ENCODE data around the gene TIMM13. TPM values are rescaled to one million over a fixed set of nuclear protein-coding genes. Genes with fewer than 3 reads are reported as not detected.

Gene TIMM13
- total and polyA plus RNA-seq, 9 of the 15 experiments (the other 6 are each of a cell fraction or from before 2014, with no cell fraction given) = 17.6 to 215 (median 71.8) TPM

- DNase-seq (ENCODE audit: extremely low read depth in 1 of 4, low spot score in 3 of 4) (peak; percentile 66 to 76 (median 72)), FAIRE-seq (no peak), ATAC-seq (peak; percentile 79)
- Histone ChIP-seq H3K4me3 (peak overlapping the region; percentile 100), H2AFZ (ENCODE audit: low read depth, low read length) (no peak overlapping the region), H3K4me2 (ENCODE audit: insufficient read depth, low read length) (peak overlapping the region; percentile 82), H3K79me2 (ENCODE audit: control insufficient read depth, insufficient read depth, low read length) (peaks cover 61% of the 10 kb centered on the region), H4K20me1 (replicated peaks; ENCODE audit: control insufficient read depth, insufficient read depth, low read length) (peaks cover 28% of the 10 kb centered on the region; the same call in 1 of the 2 replicates), H3K27me3 (ENCODE audit: control insufficient read depth in 2 of 2, insufficient read depth in 2 of 2, low read length in 2 of 2) (no peaks in the 10 kb centered on the region), H3K9me1 (ENCODE audit: control insufficient read depth, insufficient read depth, low read length) (peaks cover 17% of the 10 kb centered on the region), H3K9ac (ENCODE audit: insufficient read depth in 1 of 2, low read depth in 2 of 2, low read length in 2 of 2) (peak overlapping the region; percentile 87 to 99), H3K4me1 (replicated peaks in 1 of 2; ENCODE audit: control insufficient read depth in 2 of 2, insufficient read depth in 2 of 2, low read length in 2 of 2) (peaks cover 5 to 49% of the 10 kb centered on the region in 2 experiments; a peak in 3 of 5 replicates), H3K9me3 (replicated peaks; ENCODE audit: control insufficient read depth, insufficient read depth, low read depth, low read length) (no peaks in the 10 kb centered on the region), H3K36me3 (ENCODE audit: control insufficient read depth, insufficient read depth, low read length) (peaks cover 25% of the 10 kb centered on the region; the same call in 1 of the 3 replicates), H3K27ac (ENCODE audit: extremely low read depth, low read depth, low read length) (peak overlapping the region; percentile 90)
- intact Hi-C loops (cut with micrococcal nuclease) (no loop called here), in situ Hi-C loops (cut with MboI) (no loop called here)
- BruUV-seq (replicated peaks) = TSS peak; percentile 55
- WGBS (ENCODE audit: insufficient coverage, low coverage, missing lambda C conversion rate) = under 1% methylated on average over 34 of the region's 62 CpGs
- CTCF ChIA-PET (ENCODE audit: low intra/inter-chr PET ratio) = no interaction called here
- POLR2A ChIA-PET = interaction anchor here (0.5 to 4.4 kb wide), 11 partner anchors 9 to 164 kb away, joined by 3 to 20 read pairs (median 4); partner anchors contain the start of gene GADD45B
- TF ChIP-seq RAD21 (CRISPR knock-in tag; conservative IDR thresholded peaks at IDR 0.05 in 1 of 2, IDR thresholded peaks at IDR 0.05 in 1 of 2) (no peak), ZNF354B (CRISPR knock-in tag; IDR thresholded peaks at IDR 0.05) (no peak), NR2C2 (CRISPR knock-in tag; IDR thresholded peaks at IDR 0.05) (no peak), NR2C2 (tag; IDR thresholded peaks at IDR 0.05) (no peak), KAT2B (IDR thresholded peaks at IDR 0.05; ENCODE audit: low read depth, low read length) (no peak), POLR2AphosphoS2 (IDR thresholded peaks at IDR 0.05; ENCODE audit: low read length) (no peak), THRA (IDR thresholded peaks at IDR 0.05) (no peak), CAMTA2 (CRISPR knock-in tag; conservative IDR thresholded peaks at IDR 0.05) (no peak), SRSF1 (IDR thresholded peaks at IDR 0.05; ENCODE audit: low read depth, low read length) (no peak), ZNF699 (CRISPR knock-in tag; IDR thresholded peaks at IDR 0.05; ENCODE audit: insufficient replicate concordance) (no peak), GABPB1 (CRISPR knock-in tag; IDR thresholded peaks at IDR 0.05) (0 out of 2 replicates have a peak, but pooled peaks have one; percentile 23), SLC30A9 (CRISPR knock-in tag; IDR thresholded peaks at IDR 0.05) (no peak), SMC3 (conservative IDR thresholded peaks at IDR 0.05; ENCODE audit: insufficient read depth, low read depth, low read length) (no peak), HIVEP1 (CRISPR knock-in tag; IDR thresholded peaks at IDR 0.05) (no peak), ZFPM2 (CRISPR knock-in tag; IDR thresholded peaks at IDR 0.05) (no peak), XRCC3 (IDR thresholded peaks at IDR 0.05) (no peak), SP1 (CRISPR knock-in tag; IDR thresholded peaks at IDR 0.05) (0 out of 2 replicates have a peak, but pooled peaks have one; percentile 30), SREBF2 (CRISPR knock-in tag; IDR thresholded peaks at IDR 0.05) (no peak), RBM14 (IDR thresholded peaks at IDR 0.05; ENCODE audit: borderline replicate concordance, insufficient read depth, low read depth, low read length) (0 out of 2 replicates have a peak, but pooled peaks have one; percentile 7), CBX8 (IDR thresholded peaks at IDR 0.05; ENCODE audit: borderline replicate concordance, extremely low read depth, low read depth, low read length, poor library complexity, severe bottlenecking) (no peak)
- TF ChIP-seq, protein P1, sequence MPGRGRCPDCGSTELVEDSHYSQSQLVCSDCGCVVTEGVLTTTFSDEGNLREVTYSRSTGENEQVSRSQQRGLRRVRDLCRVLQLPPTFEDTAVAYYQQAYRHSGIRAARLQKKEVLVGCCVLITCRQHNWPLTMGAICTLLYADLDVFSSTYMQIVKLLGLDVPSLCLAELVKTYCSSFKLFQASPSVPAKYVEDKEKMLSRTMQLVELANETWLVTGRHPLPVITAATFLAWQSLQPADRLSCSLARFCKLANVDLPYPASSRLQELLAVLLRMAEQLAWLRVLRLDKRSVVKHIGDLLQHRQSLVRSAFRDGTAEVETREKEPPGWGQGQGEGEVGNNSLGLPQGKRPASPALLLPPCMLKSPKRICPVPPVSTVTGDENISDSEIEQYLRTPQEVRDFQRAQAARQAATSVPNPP (IDR thresholded peaks at IDR 0.05; ENCODE audit: borderline replicate concordance, insufficient read depth, insufficient read length) = no peak
Observed at GRCh38 chr19:2455851-2456570, 28.6 kb upstream of the TIMM13 start.

Measured in K562 (cell line).